AG08395 (cell line): ENCODE data around the gene CXCL10.
"Not testable (repeated sequence)": the region's sequence is repeated elsewhere in the genome, so short reads cannot be mapped to it uniquely, and the experiment has no call there.

Experiments
- DNase-seq: peaks from one replicate; pipeline ENCODE4 v3.0.0; 2012; ENCODE audit warnings: mixed read lengths, low spot score

The CXCL10 gene

GRCh38 chr4:76023389-76023788 lies at the start of gene CXCL10:
Gene CXCL10, minus strand, starts transcription at chr4:76023497. Its CDS starts 66 bp downstream, at chr4:76023431.
- DNase-seq = no peak

GRCh38 chr4:76072760-76073159 lies 49.5 kb upstream of the CXCL10 start:
- no peak for DNase-seq

DNA sequence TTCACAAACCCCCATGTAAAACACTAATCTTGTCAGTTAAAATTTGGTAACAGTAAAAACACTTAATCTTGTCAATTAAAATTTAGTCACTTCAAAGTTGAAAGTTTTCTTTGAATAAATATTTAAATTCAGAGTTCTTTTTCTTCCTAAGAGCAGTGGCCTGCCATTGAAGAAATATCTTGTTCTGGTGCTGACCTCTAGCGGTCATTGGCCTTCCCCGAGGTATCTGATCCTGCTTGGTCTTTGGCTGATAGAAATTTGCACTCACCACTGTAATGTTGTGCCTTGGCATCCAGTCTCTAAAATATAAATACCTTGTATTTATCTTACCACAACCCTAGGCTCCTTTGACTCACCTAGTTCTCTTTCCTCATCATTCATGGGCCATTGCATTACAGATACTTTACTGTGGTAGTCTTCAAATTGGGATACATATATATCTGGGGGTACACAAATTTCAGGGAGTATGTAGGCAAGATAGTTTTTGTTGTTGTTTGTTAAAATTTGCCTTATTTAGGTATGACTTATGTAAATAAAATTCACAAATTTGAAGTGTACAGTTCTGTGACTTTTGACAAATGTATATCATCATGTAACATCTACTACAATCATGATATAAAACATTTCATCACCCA lies 44.5 kb upstream of the CXCL10 start:
- DNase-seq = peak; percentile 82

GRCh38 chr4:76066546-76066945 lies 43.2 kb upstream of the CXCL10 start:
- DNase-seq = no peak

GRCh38 chr4:76061982-76062381 lies 38.7 kb upstream of the CXCL10 start:
- no peak for DNase-seq

GRCh38 chr4:76061421-76061820 lies 38.1 kb upstream of the CXCL10 start:
- no peak for DNase-seq

GRCh38 chr4:76060506-76060905 lies 37.2 kb upstream of the CXCL10 start:
- DNase-seq = no peak

DNA sequence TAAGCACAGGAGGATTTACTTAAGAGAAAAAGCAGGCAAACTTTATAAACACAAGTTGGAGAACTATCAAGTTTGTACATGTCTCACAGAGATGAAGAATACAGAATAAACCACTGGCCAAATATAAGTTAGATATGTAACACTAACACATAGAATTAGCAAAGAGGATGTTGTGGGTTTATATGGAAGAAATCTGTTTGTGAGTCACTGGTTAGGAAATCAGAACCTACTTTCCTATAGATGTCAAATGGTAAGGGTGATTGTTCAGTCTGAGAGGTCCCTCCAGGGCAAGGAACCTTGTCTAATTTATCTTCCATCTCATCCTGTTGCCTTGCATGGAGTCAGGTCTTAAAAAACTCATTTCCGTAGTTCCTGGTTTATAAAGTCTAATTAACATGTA lies 36.5 kb upstream of the CXCL10 start:
- DNase-seq = no peak

DNA sequence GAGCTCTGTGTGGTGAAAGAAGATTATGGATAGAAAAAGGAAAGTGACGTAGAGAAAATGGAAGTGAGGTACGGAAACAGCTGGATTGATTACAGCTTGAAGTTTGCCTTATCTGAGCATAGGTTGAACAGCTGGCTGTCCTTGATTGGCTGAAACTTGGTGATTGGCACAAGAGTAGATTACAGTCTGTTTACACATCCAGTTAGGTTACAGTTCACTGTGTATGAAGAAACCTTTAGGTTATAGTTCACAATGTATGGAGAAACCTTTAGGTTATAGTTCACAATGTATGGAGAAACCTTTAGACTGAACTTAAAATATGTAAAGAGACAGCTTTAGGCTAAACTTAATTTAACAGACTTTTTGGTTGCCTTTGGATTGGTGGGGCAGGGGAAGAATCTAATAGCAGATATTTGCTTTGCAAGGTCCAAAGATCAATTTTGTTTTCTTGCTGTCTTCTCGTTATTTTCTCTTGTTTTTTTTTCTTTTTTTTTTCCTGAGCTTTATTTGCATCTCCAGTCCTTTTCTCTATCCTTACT lies 35.7 kb upstream of the CXCL10 start:
- no peak for DNase-seq

DNA sequence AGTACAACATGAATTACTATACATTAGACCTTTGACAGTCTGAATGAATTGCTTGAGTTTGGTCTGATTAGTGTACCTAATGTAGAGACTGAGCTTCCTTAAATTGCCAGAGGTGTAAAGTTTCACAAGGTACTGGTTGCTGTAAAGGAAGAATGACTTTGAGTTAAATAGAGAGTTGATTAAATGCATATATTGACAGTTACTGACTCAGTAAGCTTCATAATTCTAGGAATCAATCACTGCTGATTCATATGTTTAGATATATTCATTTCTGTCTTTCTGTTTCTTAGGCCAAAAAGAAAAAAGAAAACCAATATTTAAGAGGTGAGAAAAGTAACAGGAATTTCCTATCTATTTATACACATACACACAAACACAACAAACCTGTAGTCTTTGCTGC lies 35.0 kb upstream of the CXCL10 start:
- no peak for DNase-seq

- no peak for DNase-seq
Observed at GRCh38 chr4:76055421-76055820, 32.1 kb upstream of the CXCL10 start.

DNA sequence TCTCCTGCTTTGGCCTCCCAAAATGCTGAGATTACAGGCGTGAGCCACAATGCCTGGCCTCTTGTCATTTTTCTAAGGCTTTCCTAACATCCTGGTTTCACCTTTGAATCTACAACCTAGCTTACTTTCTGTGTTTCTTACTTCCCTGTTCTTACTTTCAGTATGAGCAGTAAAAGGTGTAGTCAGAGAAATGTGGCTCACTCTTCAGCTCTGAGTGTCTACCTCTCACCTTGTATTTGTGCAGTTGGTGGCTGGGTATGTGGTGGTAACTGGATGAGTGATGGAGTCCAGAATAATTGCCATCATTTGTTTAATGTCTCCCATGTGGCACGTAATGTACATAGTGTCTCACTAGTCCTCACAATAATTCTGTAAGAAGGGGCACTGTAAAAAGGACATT lies 31.7 kb upstream of the CXCL10 start:
- no peak for DNase-seq

GRCh38 chr4:76053730-76054129 lies 30.4 kb upstream of the CXCL10 start:
- DNase-seq = no peak

GRCh38 chr4:76050560-76051050 lies 27.3 kb upstream of the CXCL10 start:
- DNase-seq = not testable (repeated sequence)

GRCh38 chr4:76049860-76050416 lies 26.6 kb upstream of the CXCL10 start:
- DNase-seq = not testable (repeated sequence)

- DNase-seq = not testable (repeated sequence)
Observed at GRCh38 chr4:76044686-76045085, 21.4 kb upstream of the CXCL10 start.

DNA sequence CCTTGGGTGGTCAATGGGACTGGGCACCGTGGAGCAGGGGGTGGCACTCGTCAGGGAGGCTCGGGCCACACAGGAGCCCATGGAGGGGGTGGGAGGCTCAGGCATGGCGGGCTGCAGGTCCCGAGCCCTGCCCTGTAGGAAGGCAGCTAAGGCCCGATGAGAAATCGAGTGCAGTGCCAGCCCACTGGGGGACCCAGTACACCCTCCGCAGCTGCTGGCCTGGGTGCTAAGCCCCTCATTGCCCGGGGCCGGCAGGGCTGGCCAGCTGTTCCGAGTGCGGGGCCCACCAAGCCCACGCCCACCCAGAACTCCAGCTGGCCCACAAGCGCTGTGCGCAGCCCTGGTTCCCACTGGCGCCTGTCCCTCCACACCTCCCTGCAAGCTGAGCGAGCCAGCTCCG lies 20.0 kb upstream of the CXCL10 start:
- DNase-seq = not testable (repeated sequence)

GRCh38 chr4:76042241-76042998 lies 19.1 kb upstream of the CXCL10 start:
- DNase-seq = not testable (repeated sequence)

GRCh38 chr4:76036855-76037254 lies 13.6 kb upstream of the CXCL10 start:
- DNase-seq = no peak

DNA sequence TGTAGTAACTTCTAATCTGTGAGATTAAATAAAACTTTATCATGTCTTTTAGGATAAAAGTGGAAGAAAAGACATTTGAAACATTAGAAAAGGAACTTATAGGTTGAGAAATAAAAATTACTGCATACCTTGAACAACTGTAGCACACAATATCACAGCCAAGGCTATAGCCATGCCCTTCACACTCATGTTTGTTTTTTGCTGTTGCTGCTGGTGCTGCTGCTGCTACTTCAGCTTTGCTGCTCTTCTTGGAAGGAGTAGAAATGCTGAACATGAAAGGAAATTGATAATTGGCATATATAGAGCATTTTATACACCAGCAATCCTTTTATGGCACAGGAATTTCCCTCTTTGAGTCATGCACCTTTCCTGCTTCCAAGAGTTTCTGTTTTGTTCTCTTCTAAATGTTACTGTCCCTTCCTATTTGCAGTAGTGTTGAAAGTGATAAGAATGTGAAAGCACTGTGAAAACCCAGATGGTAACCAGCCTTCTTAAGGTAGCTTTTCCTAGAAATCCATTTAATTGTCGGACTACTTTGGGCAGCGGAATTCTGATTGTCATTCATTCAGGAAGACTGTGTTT lies 12.6 kb upstream of the CXCL10 start, which contains the start of gene CXCL11:
Gene CXCL11, minus strand, starts transcription at position 272 of the 582 bp plus-strand sequence. Its CDS starts 83 bp downstream, at position 189.
- no peak for DNase-seq

GRCh38 chr4:76035141-76035540 lies 11.8 kb upstream of the CXCL10 start:
- DNase-seq = no peak

- DNase-seq = no peak
Observed at GRCh38 chr4:76029300-76029699, 6.0 kb upstream of the CXCL10 start.
